OCI-LY7 (cell line): ENCODE measurements around the gene SOST. TPM values are rescaled to one million over a fixed set of nuclear protein-coding genes. Genes with fewer than 3 reads are reported as not detected.

Source experiments
- BruUV-seq: library from RNA; stranded (reverse); fragments of 400-500 nt; replicated peaks from 2 replicates; lab custom pipeline; 2021; lab: Mats Ljungman, UMichigan
- CTCF ChIA-PET: fragments of 300-600 bp; sonication (Branson Sonifier 250); formaldehyde crosslinking; loops from one replicate; lab custom pipeline; 2022; ENCODE audit warnings: antibody characterized with exemption; ENCODE audit not compliant: unreplicated experiment; lab: Charles Lee
- POLR2A ChIA-PET: fragments of 300-600 bp; sonication (Branson Sonifier 250); formaldehyde crosslinking; loops from one replicate; lab custom pipeline; 2022; ENCODE audit warnings: antibody characterized with exemption; lab: Charles Lee
- DNase-seq: peaks from one replicate; pipeline ENCODE4 v3.0.0-alpha.2; 2015; ENCODE audit warnings: low spot score
- H2AFZ ChIP-seq: fragments of 200-600 bp; sonication (generic), shearing (Covaris generic); 2 replicates; pipeline ENCODE4 v1.6.1; 2014; ENCODE audit warnings: mild to moderate bottlenecking, antibody characterized with exemption, low read length, moderate library complexity
- H3K27ac ChIP-seq: fragments of 200-600 bp; sonication (generic); 2 replicates; pipeline ENCODE4 v1.5.1; 2014; ENCODE audit warnings: mixed run types, low read depth, mild to moderate bottlenecking, moderate library complexity, low read length, inconsistent platforms; ENCODE audit not compliant: poor library complexity, severe bottlenecking
- H3K36me3 ChIP-seq: fragments of 200-600 bp; sonication (generic); 2 replicates; pipeline ENCODE4 v1.6.1; 2014; ENCODE audit warnings: mild to moderate bottlenecking, antibody characterized with exemption, low read length, moderate library complexity, mixed read lengths; ENCODE audit not compliant: insufficient read depth
- H3K4me1 ChIP-seq: fragments of 200-600 bp; sonication (generic); 2 replicates; pipeline ENCODE4 v1.5.1; 2014; ENCODE audit warnings: mild to moderate bottlenecking, low read length; ENCODE audit not compliant: insufficient read depth, poor library complexity, severe bottlenecking
- H3K4me2 ChIP-seq: fragments of 200-600 bp; sonication (generic); 2 replicates; pipeline ENCODE4 v1.6.1; 2014; ENCODE audit warnings: mild to moderate bottlenecking, low read length
- H3K4me3 ChIP-seq: fragments of 200-600 bp; sonication (generic); 2 replicates; pipeline ENCODE4 v1.5.1; 2014; ENCODE audit warnings: mild to moderate bottlenecking, low read depth, low read length; ENCODE audit not compliant: poor library complexity, severe bottlenecking
- H3K79me2 ChIP-seq: fragments of 200-600 bp; sonication (generic); 2 replicates; pipeline ENCODE4 v1.6.1; 2016; ENCODE audit warnings: low read depth, mild to moderate bottlenecking, low read length, moderate library complexity, mixed read lengths; ENCODE audit not compliant: insufficient read depth
- H3K9me2 ChIP-seq: fragments of 200-600 bp; sonication (generic); 2 replicates; pipeline ENCODE4 v1.6.1; 2016; ENCODE audit warnings: mild to moderate bottlenecking, low read length, mixed read lengths; ENCODE audit not compliant: insufficient read depth
- H3K9me3 ChIP-seq: fragments of 200-600 bp; sonication (generic); 2 replicates; pipeline ENCODE4 v1.6.1; 2014; ENCODE audit warnings: mild to moderate bottlenecking, mixed run types, low read length, mixed read lengths
- H4K20me1 ChIP-seq: fragments of 200-600 bp; sonication (generic); 2 replicates; pipeline ENCODE4 v1.6.1; 2014; ENCODE audit warnings: mild to moderate bottlenecking, antibody characterized with exemption, low read length, moderate library complexity, mixed read lengths; ENCODE audit not compliant: insufficient read depth
- CTCF ChIP-seq: fragments of 200-600 bp; sonication (generic); conservative IDR thresholded peaks from 2 replicates; pipeline ENCODE4 v1.5.1; 2014; ENCODE audit warnings: mild to moderate bottlenecking, antibody characterized with exemption, low read length, moderate library complexity, mixed read lengths
- EZH2phosphoT487 ChIP-seq: fragments of 200-600 bp; sonication (generic); IDR thresholded peaks from 2 replicates; pipeline ENCODE4 v1.6.1; 2018; ENCODE audit warnings: low read depth, borderline replicate concordance, mild to moderate bottlenecking, mixed run types, antibody characterized with exemption, low read length, moderate library complexity, mixed read lengths
- intact Hi-C: fragments of 100-400 bp; cut with micrococcal nuclease; formaldehyde crosslinking; loops from one replicate; pipeline ENCODE4 v1.10.0; 2022; ENCODE audit not compliant: unreplicated experiment
- total RNA-seq, 2 experiments: library from RNA; depleted of rRNA in 1 of 2; stranded (reverse); fragments of >200 nt in 1 of 2; shearing (Covaris generic) in 1 of 2; gene quantifications; 2 replicates each; pipeline ENCODE4 v1.2.3, GENCODE V29; 2014 to 2022

The SOST gene
- total RNA-seq, 2 experiments from 2014 or later: not detected

- H3K9me2 ChIP-seq: no peaks in the 10 kb centered on the region
- H3K9me3 ChIP-seq: no peaks in the 10 kb centered on the region
- H3K4me2 ChIP-seq: no peak overlapping the region
- TF ChIP-seq EZH2phosphoT487 (no peak), CTCF (no peak)
- intact Hi-C loops: no loop called here
- H3K4me3 ChIP-seq: no peak overlapping the region
- BruUV-seq: no TSS peak
- ChIA-PET POLR2A (no interaction called here), CTCF (no interaction called here)
- H2AFZ ChIP-seq: no peak overlapping the region
- H3K36me3 ChIP-seq: no peaks in the 10 kb centered on the region
- H3K79me2 ChIP-seq: no peaks in the 10 kb centered on the region
- no peak overlapping the region for H3K27ac ChIP-seq
- H3K4me1 ChIP-seq: no peaks in the 10 kb centered on the region
- no peak for DNase-seq
- H4K20me1 ChIP-seq: no peaks in the 10 kb centered on the region
Observed at GRCh38 chr17:43754947-43755346, 3.6 kb downstream of the SOST start.

DNA sequence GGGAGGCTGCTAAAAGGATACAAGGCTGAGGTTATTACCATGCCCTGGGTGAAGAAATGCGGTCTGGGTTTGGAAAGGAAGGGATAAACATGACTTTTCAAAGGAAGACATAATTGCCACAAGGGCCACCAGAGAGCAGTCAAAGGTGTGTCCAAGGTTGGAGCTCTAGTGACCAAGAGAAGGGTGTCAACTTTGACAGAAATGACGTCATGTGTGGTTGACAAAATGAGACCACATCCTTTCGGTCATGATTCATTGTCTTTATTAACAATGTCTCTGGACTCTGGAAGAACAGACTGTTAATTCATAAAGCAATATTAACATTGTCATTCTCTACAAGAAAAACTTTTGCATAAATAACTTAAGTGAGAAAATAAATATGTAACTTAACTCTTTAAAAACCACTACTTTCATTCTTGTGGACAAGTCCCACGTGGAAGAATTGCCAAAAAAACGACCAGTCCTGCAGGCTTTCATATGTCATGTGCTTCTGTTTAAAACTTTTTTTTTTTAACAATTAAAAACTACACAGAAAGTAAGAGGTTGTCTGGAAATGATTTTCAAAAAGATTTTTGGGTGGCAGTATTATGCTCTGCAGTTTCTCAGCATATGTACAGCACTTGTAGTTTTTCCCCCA, 5.0 kb downstream of the SOST start:
- no peaks in the 10 kb centered on the region for H3K9me2 ChIP-seq
- H3K4me2 ChIP-seq: no peak overlapping the region
- H2AFZ ChIP-seq: no peak overlapping the region
- H3K79me2 ChIP-seq: no peaks in the 10 kb centered on the region
- no peaks in the 10 kb centered on the region for H3K36me3 ChIP-seq
- no peaks in the 10 kb centered on the region for H4K20me1 ChIP-seq
- H3K9me3 ChIP-seq: no peaks in the 10 kb centered on the region
- DNase-seq: no peak
- CTCF ChIA-PET: no interaction called here
- BruUV-seq: no TSS peak
- H3K27ac ChIP-seq: no peak overlapping the region
- H3K4me3 ChIP-seq: no peak overlapping the region
- no peaks in the 10 kb centered on the region for H3K4me1 ChIP-seq
- intact Hi-C loops: no loop called here
- POLR2A ChIA-PET: no interaction called here
- no peak for TF ChIP-seq EZH2phosphoT487
- no peak for TF ChIP-seq CTCF

GRCh38 chr17:43750153-43750552, 8.4 kb downstream of the SOST start:
- TF ChIP-seq EZH2phosphoT487: no peak
- TF ChIP-seq CTCF: no peak
- intact Hi-C loops: no loop called here

More at GRCh38 chr17:43750153-43750552, 8.4 kb downstream of the SOST start:
- H4K20me1 ChIP-seq: no peaks in the 10 kb centered on the region
- ChIA-PET POLR2A (no interaction called here), CTCF (no interaction called here)
- no peak overlapping the region for H3K27ac ChIP-seq
- no peak overlapping the region for H3K4me2 ChIP-seq
- no peaks in the 10 kb centered on the region for H3K36me3 ChIP-seq
- no peaks in the 10 kb centered on the region for H3K9me2 ChIP-seq
- BruUV-seq: no TSS peak
- no peak for DNase-seq
- H3K4me3 ChIP-seq: no peak overlapping the region
- no peaks in the 10 kb centered on the region for H3K79me2 ChIP-seq
- H2AFZ ChIP-seq: no peak overlapping the region
- H3K4me1 ChIP-seq: no peaks in the 10 kb centered on the region
- H3K9me3 ChIP-seq: no peaks in the 10 kb centered on the region
